Forelimb muscle (tissue), 1 donor: ENCODE data around the gene UST. TPM values are rescaled to one million over a fixed set of nuclear protein-coding genes. Genes with fewer than 3 reads are reported as not detected.
"Not testable (repeated sequence)": the region's sequence is repeated elsewhere in the genome, so short reads cannot be mapped to it uniquely, and the experiment has no call there.

Source experiments
- DNase-seq: peaks from one replicate; pipeline ENCODE4 v3.0.0-alpha.2; 2013; ENCODE audit warnings: low read depth
- polyA plus RNA-seq: library from polyadenylated mRNA; unstranded; fragments of 120-200 nt; gene quantifications from one replicate; pipeline ENCODE4 v1.2.1, GENCODE V29; 2013; ENCODE audit not compliant: insufficient read length

UST gene
- polyA plus RNA-seq, 1 donor = 5.8 TPM

GRCh38 chr6:149035766-149036165, 288.9 kb downstream of the UST start:
- DNase-seq = no peak

GRCh38 chr6:149037051-149037671, 290.3 kb downstream of the UST start:
- DNase-seq = peak; percentile 86

GRCh38 chr6:149039025-149039424, 292.2 kb downstream of the UST start:
- not testable (repeated sequence) for DNase-seq

DNA sequence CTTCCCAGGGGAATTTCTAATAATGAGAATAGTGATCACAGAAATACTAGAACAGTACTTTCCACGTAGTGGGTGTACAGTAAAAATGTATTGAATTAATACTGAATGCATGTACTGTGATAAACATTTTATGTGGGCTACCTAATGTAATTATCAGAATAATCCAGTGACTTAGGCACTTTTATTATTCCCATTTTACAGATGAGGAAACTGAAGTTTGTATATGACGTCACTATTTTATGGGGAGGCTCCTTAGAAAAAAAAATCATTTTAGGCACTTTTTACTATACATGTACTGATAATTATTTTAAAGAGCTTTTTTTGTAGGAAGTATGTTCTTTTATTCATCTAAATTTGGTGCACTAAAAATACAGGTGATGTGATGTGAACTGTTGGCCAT, 295.1 kb downstream of the UST start:
- no peak for DNase-seq

- no peak for DNase-seq
These were observed 296.8 kb downstream of the UST start for GRCh38 chr6:149043476-149044130.

DNA sequence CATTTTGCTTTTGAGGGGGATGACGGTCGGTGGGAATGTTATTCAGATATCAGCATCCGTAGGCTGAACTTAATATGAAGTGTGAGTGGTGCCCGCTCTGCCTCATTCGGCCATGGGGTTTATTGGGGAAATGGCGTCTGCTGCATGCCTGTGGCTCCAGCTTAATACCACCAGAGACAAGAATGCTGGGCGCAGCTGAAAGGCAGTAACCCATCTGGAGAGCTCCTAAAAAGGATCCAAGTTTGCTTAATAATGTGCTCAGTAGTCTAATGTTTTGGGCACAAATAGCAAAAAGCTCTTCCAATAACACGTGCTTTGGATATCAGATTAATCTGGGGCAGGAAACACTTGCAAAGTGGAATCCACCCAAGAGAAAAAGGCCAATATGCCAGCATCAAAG, 297.7 kb downstream of the UST start:
- DNase-seq = no peak

- DNase-seq = no peak
These were observed 298.6 kb downstream of the UST start for GRCh38 chr6:149045404-149045803.

DNA sequence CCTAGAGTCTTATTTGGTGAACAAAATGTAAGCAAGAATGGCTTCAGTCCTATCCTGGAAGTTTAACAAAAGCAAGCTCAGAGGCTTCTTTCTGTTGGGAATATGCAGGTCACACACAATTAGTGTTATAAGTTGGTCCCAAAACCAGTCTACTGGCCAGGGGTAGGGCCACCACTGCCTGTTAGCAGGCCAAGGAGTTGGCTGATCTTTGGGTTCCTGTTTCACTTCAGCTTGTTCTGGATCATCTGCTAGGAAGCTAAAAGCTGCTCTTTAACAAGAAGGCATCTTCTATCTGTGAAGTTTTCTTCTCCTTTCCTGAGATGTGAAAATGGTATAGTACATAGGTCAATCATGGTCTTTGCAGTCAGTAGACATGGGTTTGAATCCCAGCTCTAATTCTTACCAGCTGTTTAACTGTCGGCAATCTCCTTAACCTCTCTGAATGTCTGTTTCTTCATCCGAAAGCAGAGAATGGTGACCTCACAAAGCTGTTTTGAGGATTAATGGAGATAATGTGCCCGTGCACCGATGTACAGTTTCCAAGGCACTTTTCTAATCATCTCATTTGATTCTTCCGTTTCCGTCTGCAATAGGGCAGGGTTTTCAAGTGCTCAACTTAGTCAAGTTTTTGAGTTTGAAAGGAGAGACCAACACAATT, 299.5 kb downstream of the UST start:
- no peak for DNase-seq

GRCh38 chr6:149046822-149047246, 300.0 kb downstream of the UST start:
- no peak for DNase-seq

DNA sequence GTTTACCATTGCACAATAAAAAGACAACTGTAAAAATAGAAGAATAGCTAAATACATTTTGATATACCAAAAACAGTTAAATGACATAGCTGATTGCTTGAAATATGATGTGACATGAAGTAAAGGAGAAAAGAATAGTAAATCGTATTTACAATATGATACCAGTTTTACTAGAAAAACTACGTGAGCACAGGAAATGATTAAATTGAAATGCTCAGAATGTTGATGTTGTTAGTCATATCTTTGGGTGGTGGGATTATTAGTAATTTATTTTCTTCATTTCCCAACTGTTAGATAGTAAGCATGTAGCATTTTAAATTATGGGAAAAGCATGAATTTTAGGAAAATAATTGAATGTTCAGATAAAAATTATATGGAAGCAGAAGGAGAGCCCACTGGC, 302.4 kb downstream of the UST start:
- DNase-seq = no peak

DNA sequence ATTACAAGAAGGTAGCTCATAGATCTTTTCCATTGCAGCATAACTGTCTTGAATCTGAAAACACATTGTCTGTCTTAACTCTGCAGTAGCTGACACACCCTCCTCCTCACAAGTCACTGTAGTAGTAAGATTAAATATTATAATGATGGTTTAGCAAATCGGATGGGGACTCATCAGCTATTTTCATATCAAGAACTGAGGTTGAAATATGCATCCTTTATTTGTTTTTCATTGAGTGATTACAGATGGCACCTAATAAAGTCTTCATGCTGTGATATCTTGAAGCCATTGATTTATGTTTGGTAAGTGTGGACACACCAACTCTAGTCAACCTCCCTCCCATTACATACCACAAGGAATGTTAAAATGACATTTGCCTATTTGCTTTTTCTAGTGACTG, 303.3 kb downstream of the UST start:
- no peak for DNase-seq

GRCh38 chr6:149052350-149053106, 305.7 kb downstream of the UST start:
- no peak for DNase-seq

DNA sequence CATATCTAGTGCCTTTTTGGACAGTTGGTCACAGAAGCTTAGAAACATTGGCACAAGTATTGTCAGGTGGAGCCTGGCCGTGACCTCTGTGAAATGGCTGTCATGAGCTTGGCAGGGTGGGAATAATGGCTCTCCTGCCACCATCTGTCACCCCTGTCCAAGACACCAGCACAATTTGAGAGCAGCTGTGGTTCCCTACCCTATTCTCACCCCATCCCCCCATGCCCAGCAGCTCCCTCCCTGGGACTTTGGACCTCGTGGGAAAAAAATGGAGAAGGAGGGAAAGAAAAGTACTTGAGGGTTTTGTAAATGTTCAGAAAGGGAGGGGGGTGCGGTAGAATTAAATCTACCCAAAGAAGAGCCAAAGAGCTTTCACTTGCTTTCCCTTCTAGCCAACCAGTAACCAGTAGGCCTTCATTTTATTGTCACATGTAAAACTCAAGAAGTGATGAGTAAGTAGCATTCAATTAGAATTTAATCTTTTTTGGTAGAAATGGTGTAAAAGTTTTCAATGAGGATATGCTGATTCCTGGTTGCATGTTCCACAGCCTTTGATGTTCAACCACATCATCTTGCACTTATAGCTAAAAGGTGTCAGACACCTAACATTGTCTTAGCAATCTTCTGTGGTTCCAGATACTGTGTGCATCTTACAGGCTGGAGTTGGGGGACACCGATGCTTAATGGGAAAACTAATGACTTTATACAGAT, 307.2 kb downstream of the UST start:
- DNase-seq = no peak

GRCh38 chr6:149054559-149055194, 307.8 kb downstream of the UST start:
- no peak for DNase-seq

DNA sequence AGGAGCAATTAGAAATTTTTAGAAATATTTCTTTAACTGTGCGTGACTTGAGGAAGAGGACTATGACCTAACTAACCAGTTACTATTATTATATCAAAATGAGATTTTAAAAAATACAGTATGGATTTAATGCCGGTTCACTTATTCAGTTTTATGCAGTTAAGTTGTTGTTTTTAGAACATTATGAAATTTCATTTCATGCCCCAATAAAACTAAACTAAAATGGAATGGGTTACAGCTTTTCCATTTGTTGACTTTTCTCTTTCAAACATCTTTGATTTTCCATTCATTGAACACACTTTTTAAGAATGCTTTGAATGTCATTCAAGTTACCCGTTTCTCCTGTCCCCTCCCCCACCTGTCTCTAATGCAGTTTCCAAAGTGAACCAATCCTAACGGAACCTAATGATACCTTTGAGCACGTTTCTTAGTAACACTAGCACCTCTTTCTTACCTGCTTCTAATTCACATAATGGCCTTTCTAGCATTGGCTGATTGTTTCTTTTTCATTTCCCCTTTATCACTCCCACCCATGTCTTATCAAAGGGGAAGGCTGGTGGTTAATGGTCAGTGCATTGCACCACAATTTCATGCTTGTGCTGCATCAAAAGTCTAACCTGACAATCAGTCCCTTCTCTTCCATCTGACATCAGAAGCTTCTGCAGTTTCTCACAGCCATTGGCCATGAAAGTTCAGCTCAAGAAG, 308.5 kb downstream of the UST start:
- no peak for DNase-seq

GRCh38 chr6:149056777-149057463, 310.1 kb downstream of the UST start:
- no peak for DNase-seq

- DNase-seq = no peak
These were observed 310.6 kb downstream of the UST start for GRCh38 chr6:149057464-149057840.

- DNase-seq = no peak
These were observed 312.7 kb downstream of the UST start for GRCh38 chr6:149059557-149059956.

- DNase-seq = no peak
These were observed 313.6 kb downstream of the UST start for GRCh38 chr6:149060300-149060984.
